Loucy (cell line): Measurements from ENCODE around the gene NFIX.

Experiments
- EZH2phosphoT487 ChIP-seq: fragments of 200-600 bp; IDR thresholded peaks from 2 replicates; pipeline ENCODE4 v1.6.1; 2018; ENCODE audit warnings: antibody characterized with exemption, mild to moderate bottlenecking, moderate library complexity, borderline replicate concordance
- TF ChIP-seq, protein P1 (sequence below): fragments of 200-600 bp; sonication (generic); conservative IDR thresholded peaks from 2 replicates; pipeline ENCODE4 v1.5.1; 2014; ENCODE audit warnings: mild to moderate bottlenecking, antibody characterized with exemption, low read length

DNA sequence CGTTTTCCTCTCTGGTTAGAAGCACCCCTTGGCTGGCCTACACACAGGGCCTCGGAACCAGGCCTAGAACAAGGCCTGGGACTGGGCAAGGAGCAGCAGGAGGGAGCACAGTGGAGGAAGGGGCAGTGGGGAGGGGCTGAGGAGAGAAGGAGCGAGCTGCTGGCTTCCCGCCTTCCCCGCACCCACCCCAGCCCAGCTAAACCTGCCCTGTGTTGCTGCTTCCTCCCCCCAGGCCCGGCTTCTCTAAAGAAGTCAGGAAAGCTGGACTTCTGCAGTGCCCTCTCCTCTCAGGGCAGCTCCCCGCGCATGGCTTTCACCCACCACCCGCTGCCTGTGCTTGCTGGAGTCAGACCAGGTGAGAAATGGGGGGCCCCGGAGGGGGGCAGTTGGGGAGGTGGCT lies 83.1 kb downstream of the NFIX start:
- TF ChIP-seq, protein P1, sequence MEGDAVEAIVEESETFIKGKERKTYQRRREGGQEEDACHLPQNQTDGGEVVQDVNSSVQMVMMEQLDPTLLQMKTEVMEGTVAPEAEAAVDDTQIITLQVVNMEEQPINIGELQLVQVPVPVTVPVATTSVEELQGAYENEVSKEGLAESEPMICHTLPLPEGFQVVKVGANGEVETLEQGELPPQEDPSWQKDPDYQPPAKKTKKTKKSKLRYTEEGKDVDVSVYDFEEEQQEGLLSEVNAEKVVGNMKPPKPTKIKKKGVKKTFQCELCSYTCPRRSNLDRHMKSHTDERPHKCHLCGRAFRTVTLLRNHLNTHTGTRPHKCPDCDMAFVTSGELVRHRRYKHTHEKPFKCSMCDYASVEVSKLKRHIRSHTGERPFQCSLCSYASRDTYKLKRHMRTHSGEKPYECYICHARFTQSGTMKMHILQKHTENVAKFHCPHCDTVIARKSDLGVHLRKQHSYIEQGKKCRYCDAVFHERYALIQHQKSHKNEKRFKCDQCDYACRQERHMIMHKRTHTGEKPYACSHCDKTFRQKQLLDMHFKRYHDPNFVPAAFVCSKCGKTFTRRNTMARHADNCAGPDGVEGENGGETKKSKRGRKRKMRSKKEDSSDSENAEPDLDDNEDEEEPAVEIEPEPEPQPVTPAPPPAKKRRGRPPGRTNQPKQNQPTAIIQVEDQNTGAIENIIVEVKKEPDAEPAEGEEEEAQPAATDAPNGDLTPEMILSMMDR: no peak
- TF ChIP-seq EZH2phosphoT487: no peak
